IMR-90 (cell line): ENCODE data around the gene OPRL1. TPM values are rescaled to one million over a fixed set of nuclear protein-coding genes. Genes with fewer than 3 reads are reported as not detected.

Experiments used
- ATAC-seq: fragments of 200-7000 bp; cut with Tn5 transposase; 2 replicates; pipeline ENCODE4 v1.9.1; 2020; ENCODE audit warnings: low read depth, mild to moderate bottlenecking, moderate library complexity
- BruUV-seq: library from RNA; stranded (reverse); fragments of 400-500 nt; replicated peaks from 2 replicates; lab custom pipeline; 2021; lab: Mats Ljungman, UMichigan
- CTCF ChIA-PET: fragments of 300-600 bp; formaldehyde crosslinking; extraction: SDS; loops from one replicate; lab custom pipeline; 2021; ENCODE audit warnings: antibody characterized with exemption; lab: Yijun Ruan, JAX
- POLR2A ChIA-PET: fragments of 300-600 bp; sonication (Branson Sonifier 250); formaldehyde crosslinking; loops from one replicate; lab custom pipeline; 2022; ENCODE audit warnings: antibody characterized with exemption; ENCODE audit not compliant: unreplicated experiment; lab: Charles Lee
- DNase-seq: peaks from one replicate; pipeline ENCODE4 v3.0.0; 2013
- H2AFZ ChIP-seq: replicated peaks from 2 replicates; pipeline ENCODE3; 2013; ENCODE audit warnings: low read length, mild to moderate bottlenecking; ENCODE audit not compliant: poor library complexity
- H2AK5ac ChIP-seq: 2 replicates; pipeline ENCODE4 v1.6.1; 2013; ENCODE audit warnings: low read depth, low read length, inconsistent platforms
- H2AK9ac ChIP-seq: replicated peaks from 2 replicates; pipeline ENCODE3; 2013; ENCODE audit warnings: mild to moderate bottlenecking, low read depth, low read length, moderate library complexity; ENCODE audit not compliant: poor library complexity
- H2BK120ac ChIP-seq: 2 replicates; pipeline ENCODE4 v1.6.1; 2013; ENCODE audit warnings: low read depth, low read length, inconsistent platforms
- H2BK15ac ChIP-seq: 3 replicates; pipeline ENCODE4 v1.6.1; 2013; ENCODE audit warnings: low read depth, low read length, inconsistent platforms
- H2BK20ac ChIP-seq: 2 replicates; pipeline ENCODE4 v1.6.1; 2013; ENCODE audit warnings: low read depth, mild to moderate bottlenecking, inconsistent platforms, low read length, moderate library complexity
- H2BK5ac ChIP-seq: 2 replicates; pipeline ENCODE4 v1.6.1; 2013; ENCODE audit warnings: mild to moderate bottlenecking, low read depth, low read length, inconsistent platforms; ENCODE audit not compliant: poor library complexity, severe bottlenecking
- H3K14ac ChIP-seq: replicated peaks from 2 replicates; pipeline ENCODE4 v1.6.1; 2013; ENCODE audit warnings: low read depth, low read length, inconsistent platforms
- H3K18ac ChIP-seq: 2 replicates; pipeline ENCODE4 v1.6.1; 2013; ENCODE audit warnings: low read depth, low read length, control low read depth
- H3K23ac ChIP-seq: 2 replicates; pipeline ENCODE4 v1.6.1; 2013; ENCODE audit warnings: low read depth, low read length, inconsistent platforms
- H3K27ac ChIP-seq: 2 replicates; pipeline ENCODE4 v1.5.1; 2013; ENCODE audit warnings: mild to moderate bottlenecking, control low read depth, low read length; ENCODE audit not compliant: insufficient read depth
- H3K27me3 ChIP-seq: 2 replicates; pipeline ENCODE4 v1.6.1; 2013; ENCODE audit warnings: low read length; ENCODE audit not compliant: control insufficient read depth, insufficient read depth
- H3K36me3 ChIP-seq: 2 replicates; pipeline ENCODE4 v1.6.1; 2013; ENCODE audit warnings: low read length, mixed read lengths; ENCODE audit not compliant: control insufficient read depth, insufficient read depth
- H3K4ac ChIP-seq: 2 replicates; pipeline ENCODE4 v1.6.1; 2013; ENCODE audit warnings: low read depth, low read length, inconsistent platforms
- H3K4me1 ChIP-seq: 2 replicates; pipeline ENCODE4 v1.6.1; 2013; ENCODE audit warnings: low read length, mixed read lengths; ENCODE audit not compliant: control insufficient read depth, insufficient read depth
- H3K4me2 ChIP-seq: 2 replicates; pipeline ENCODE4 v1.6.1; 2013; ENCODE audit warnings: low read depth, mild to moderate bottlenecking, control low read depth, low read length, moderate library complexity
- H3K4me3 ChIP-seq: 2 replicates; pipeline ENCODE4 v1.5.1; 2013; ENCODE audit warnings: low read depth, mild to moderate bottlenecking, control low read depth, low read length, moderate library complexity; ENCODE audit not compliant: insufficient read depth
- H3K56ac ChIP-seq: 2 replicates; pipeline ENCODE4 v1.6.1; 2013; ENCODE audit warnings: low read length, inconsistent platforms; ENCODE audit not compliant: insufficient read depth; ENCODE audit errors: extremely low read depth
- H3K79me1 ChIP-seq, 2 experiments: 2 replicates each; pipeline ENCODE4 v1.6.1; 2013; ENCODE audit warnings: low read length in 2 of 2, inconsistent platforms in 1 of 2, low read depth in 1 of 2
- H3K9ac ChIP-seq: 2 replicates; pipeline ENCODE4 v1.6.1; 2013; ENCODE audit warnings: low read depth, low read length, control low read depth
- H3K9me1 ChIP-seq: 2 replicates; pipeline ENCODE4 v1.6.1; 2013; ENCODE audit warnings: low read length, inconsistent platforms; ENCODE audit not compliant: insufficient read depth
- H3K9me3 ChIP-seq: 2 replicates; pipeline ENCODE4 v1.6.1; 2013; ENCODE audit warnings: low read length; ENCODE audit not compliant: control insufficient read depth, insufficient read depth
- H4K20me1 ChIP-seq: 2 replicates; pipeline ENCODE4 v1.6.1; 2013; ENCODE audit warnings: low read length, inconsistent platforms; ENCODE audit not compliant: insufficient read depth
- H4K5ac ChIP-seq: 2 replicates; pipeline ENCODE4 v1.6.1; 2013; ENCODE audit warnings: mild to moderate bottlenecking, low read depth, low read length, control low read depth
- H4K8ac ChIP-seq, 2 experiments: 2 replicates each; pipeline ENCODE4 v1.6.1; 2013; ENCODE audit warnings: low read depth in 2 of 2, low read length in 2 of 2, control low read depth in 1 of 2, inconsistent platforms in 1 of 2
- H4K91ac ChIP-seq: 2 replicates; pipeline ENCODE4 v1.6.1; 2013; ENCODE audit warnings: low read depth, low read length, inconsistent platforms; ENCODE audit not compliant: insufficient read depth
- CHD1 ChIP-seq: IDR thresholded peaks from 2 replicates; pipeline ENCODE4 v1.6.1; 2012; ENCODE audit warnings: low read depth, low read length, improper control_type of control experiment
- ELK1 ChIP-seq: fragments of 150-350 bp; IDR thresholded peaks from 2 replicates; pipeline ENCODE4 v1.6.1; 2016; ENCODE audit warnings: low read depth, mild to moderate bottlenecking, low read length, moderate library complexity, borderline replicate concordance
- FOS ChIP-seq: fragments of 150-350 bp; IDR thresholded peaks from 2 replicates; pipeline ENCODE4 v1.6.1; 2016; ENCODE audit warnings: low read depth, low read length
- MXI1 ChIP-seq: IDR thresholded peaks from 2 replicates; pipeline ENCODE4 v1.6.1; 2012; ENCODE audit warnings: low read depth, mild to moderate bottlenecking, low read length, moderate library complexity, borderline replicate concordance
- POLR2A ChIP-seq: IDR thresholded peaks from 2 replicates; pipeline ENCODE4 v1.6.1; 2012; ENCODE audit warnings: mild to moderate bottlenecking, low read depth, low read length
- RCOR1 ChIP-seq: IDR thresholded peaks from 2 replicates; pipeline ENCODE4 v1.6.1; 2012; ENCODE audit warnings: mild to moderate bottlenecking, low read length, improper control_type of control experiment; ENCODE audit not compliant: insufficient replicate concordance
- RFX5 ChIP-seq: IDR thresholded peaks from 2 replicates; pipeline ENCODE4 v1.8.0; 2012; ENCODE audit warnings: low read depth, mild to moderate bottlenecking, low read length, moderate library complexity
- SMC3 ChIP-seq: fragments of 150-350 bp; IDR thresholded peaks from 2 replicates; pipeline ENCODE4 v1.6.1; 2016; ENCODE audit warnings: low read depth, mild to moderate bottlenecking, antibody characterized with exemption, low read length, moderate library complexity
- WGBS, 2 experiments: methylation state at CpG; one replicate each; pipeline versions ENCODE4 v1.1.5 to v1.1.7; 2013; ENCODE audit warnings: missing lambda C conversion rate in 2 of 2; ENCODE audit not compliant: insufficient read length in 1 of 2; ENCODE audit errors: extremely low coverage in 2 of 2; 5-methylcytosine and 5-hydroxymethylcytosine counted together
- dilution Hi-C: fragments of 300-500 bp; cut with HindIII; formaldehyde crosslinking; loops from one replicate; pipeline ENCODE4 v1.14.3; 2018; ENCODE audit warnings: low sequenced_read_pairs; ENCODE audit not compliant: unreplicated experiment
- in situ Hi-C: fragments of 300-500 bp; cut with MboI; formaldehyde crosslinking; loops from 3 replicates; pipeline ENCODE4 v1.14.3; 2019; ENCODE audit warnings: low sequenced_read_pairs, inconsistent platforms, mixed read lengths
- intact Hi-C: fragments of 100-400 bp; cut with micrococcal nuclease; formaldehyde crosslinking; loops from 2 replicates; pipeline ENCODE4 v1.10.0; 2022
- polyA plus RNA-seq, 3 experiments: library from polyadenylated mRNA; depleted of rRNA; stranded (reverse); fragments of >200 nt; gene quantifications; 2 replicates each; pipeline ENCODE4 v1.2.3, GENCODE V29; 2012; ENCODE audit warnings: low replicate concordance in 1 of 3
- total RNA-seq: library from RNA; depleted of rRNA; stranded (reverse); fragments of >200 nt; gene quantifications from 2 replicates; pipeline ENCODE4 v1.2.3, GENCODE V29; 2012

Gene OPRL1
- total and polyA plus RNA-seq, 2 of the 4 experiments (the other 2 are of a cell fraction) = 0.36 to 1.2 TPM

- Histone ChIP-seq H3K36me3 (peaks cover 12% of the 10 kb centered on the region; the same call in 1 of the 2 replicates), H2BK20ac (no peak overlapping the region), H2AFZ (peak overlapping the region; percentile 93), H4K5ac (no peak overlapping the region), H3K9ac (peak overlapping the region; percentile 70), H3K4ac (peak overlapping the region; percentile 70), H3K4me1 (peaks cover 17% of the 10 kb centered on the region), H3K27me3 (peaks cover 14% of the 10 kb centered on the region), H3K4me3 (peak overlapping the region; percentile 88), H2BK120ac (no peak overlapping the region), H3K14ac (peak overlapping the region; percentile 42), H3K9me1 (no peaks in the 10 kb centered on the region), H3K27ac (no peak overlapping the region; the same call in 1 of the 2 replicates), H4K91ac (no peak overlapping the region; the same call in 1 of the 2 replicates), H2BK15ac (no peak overlapping the region), H3K9me3 (no peaks in the 10 kb centered on the region), H2AK9ac (peak overlapping the region; percentile 89), H4K8ac (peak overlapping the region in 1 of 2 experiments; percentile 74; a peak in 3 of 4 replicates), H3K23ac (peak overlapping the region; percentile 1; the same call in 1 of the 2 replicates), H3K79me1 (peaks cover 6 to 8% of the 10 kb centered on the region in 2 experiments; a peak in 3 of 4 replicates), H3K56ac (no peak overlapping the region), H2AK5ac (peak overlapping the region; percentile 64), H3K18ac (no peak overlapping the region), H3K4me2 (peak overlapping the region; percentile 75), H4K20me1 (peaks cover 10% of the 10 kb centered on the region), H2BK5ac (no peak overlapping the region)
- ATAC-seq (no peak), DNase-seq (no peak)
- TF ChIP-seq CHD1 (no peak), POLR2A (no peak), RFX5 (no peak), ELK1 (no peak), RCOR1 (no peak), SMC3 (no peak), MXI1 (no peak), FOS (no peak)
- intact Hi-C loops = no loop called here
- in situ Hi-C loops = no loop called here
- ChIA-PET POLR2A (no interaction called here), CTCF (no interaction called here)
- dilution Hi-C loops = no loop called here
- WGBS, 2 experiments = no CpG with 5 or more reads among the region's 4 CpGs
- no TSS peak for BruUV-seq
Measured at GRCh38 chr20:64078934-64079272, 979 bp upstream of the OPRL1 start.
